CD14-positive monocyte (primary cell): ENCODE measurements around the gene ATP8B3. TPM values are rescaled to one million over a fixed set of nuclear protein-coding genes. Genes with fewer than 3 reads are reported as not detected.

Experiments
- DNase-seq, 3 donors: peaks; one replicate each; pipeline ENCODE4 v3.0.0-alpha.2; 2011 to 2022
- H2AFZ ChIP-seq: 2 replicates; pipeline ENCODE4 v1.6.0; 2012; ENCODE audit warnings: mild to moderate bottlenecking, low read depth, low read length, inconsistent platforms; ENCODE audit not compliant: insufficient read depth, poor library complexity, severe bottlenecking
- H3K27ac ChIP-seq, 2 donors: 1 replicate in 1 of 2; 2 replicates in 1 of 2; pipeline ENCODE4 v1.5.1; 2012 to 2013; ENCODE audit warnings: low read length in 2 of 2, control low read depth in 1 of 2, inconsistent platforms in 1 of 2, low read depth in 1 of 2, mild to moderate bottlenecking in 1 of 2
- H3K27me3 ChIP-seq, 2 donors: one replicate each; pipeline versions ENCODE4 v1.6.0 to v1.6.1; 2011 to 2013; ENCODE audit warnings: low read length in 2 of 2; ENCODE audit not compliant: control insufficient read depth in 2 of 2, insufficient read depth in 2 of 2
- H3K36me3 ChIP-seq, 2 donors: replicated peaks in 1 of 2; 1 replicate in 1 of 2; 2 replicates in 1 of 2; pipeline versions ENCODE4 v1.5.1 to v1.6.1; 2012 to 2013; ENCODE audit warnings: low read length in 2 of 2, control low read depth in 1 of 2, inconsistent platforms in 1 of 2, mild to moderate bottlenecking in 1 of 2; ENCODE audit not compliant: insufficient read depth in 2 of 2, control insufficient read depth in 1 of 2
- H3K4me1 ChIP-seq, 2 donors: 1 replicate in 1 of 2; 2 replicates in 1 of 2; pipeline versions ENCODE4 v1.5.1 to v1.6.1; 2012 to 2013; ENCODE audit warnings: low read length in 2 of 2, control low read depth in 1 of 2, inconsistent platforms in 1 of 2, mild to moderate bottlenecking in 1 of 2, moderate library complexity in 1 of 2; ENCODE audit not compliant: insufficient read depth in 2 of 2, control insufficient read depth in 1 of 2
- H3K4me2 ChIP-seq: replicated peaks from 2 replicates; pipeline ENCODE3; 2012; ENCODE audit warnings: low read length, moderate library complexity, mild to moderate bottlenecking; ENCODE audit not compliant: poor library complexity, severe bottlenecking; ENCODE audit errors: extremely low read depth
- H3K4me3 ChIP-seq, 3 experiments: fragments of 200-600 bp in 1 of 3; sonication (generic) in 1 of 3; replicated peaks in 1 of 3; 1 replicate in 2 of 3; 2 replicates in 1 of 3; pipeline ENCODE4 v1.5.1; 2011 to 2013; ENCODE audit warnings: low read length in 3 of 3, mild to moderate bottlenecking in 3 of 3, control low read depth in 2 of 3, low read depth in 2 of 3, inconsistent platforms in 1 of 3, moderate library complexity in 1 of 3
- H3K79me2 ChIP-seq: 2 replicates; pipeline ENCODE4 v1.6.0; 2012; ENCODE audit warnings: mild to moderate bottlenecking, control low read depth, inconsistent platforms, low read length, moderate library complexity; ENCODE audit not compliant: insufficient read depth
- H3K9ac ChIP-seq: 2 replicates; pipeline ENCODE4 v1.6.0; 2017; ENCODE audit warnings: low read length, mild to moderate bottlenecking; ENCODE audit not compliant: insufficient read depth, poor library complexity, severe bottlenecking
- H3K9me3 ChIP-seq, 2 donors: replicated peaks in 1 of 2; 1 replicate in 1 of 2; 2 replicates in 1 of 2; pipeline versions ENCODE4 v1.5.1 to v1.6.1; 2012 to 2013; ENCODE audit warnings: low read length in 2 of 2, control low read depth in 1 of 2; ENCODE audit not compliant: control insufficient read depth in 1 of 2, insufficient read depth in 1 of 2
- H4K20me1 ChIP-seq: 2 replicates; pipeline ENCODE4 v1.6.0; 2012; ENCODE audit warnings: mild to moderate bottlenecking, low read length, control low read depth, moderate library complexity; ENCODE audit not compliant: insufficient read depth
- H3K27ac Mint-ChIP-seq, 7 donors: one replicate each; pipeline ENCODE4 v1.8.0; 2020; ENCODE audit warnings: mild to moderate bottlenecking in 7 of 7, mixed read lengths in 7 of 7, moderate library complexity in 6 of 7, inconsistent platforms in 2 of 7
- H3K27me3 Mint-ChIP-seq, 3 donors: one replicate each; pipeline ENCODE4 v1.8.0; 2021 to 2022; ENCODE audit warnings: low read depth in 3 of 3, mild to moderate bottlenecking in 3 of 3, mixed read lengths in 3 of 3, moderate library complexity in 3 of 3, inconsistent platforms in 1 of 3
- H3K36me3 Mint-ChIP-seq, 2 donors: one replicate each; pipeline ENCODE4 v1.8.0; 2020; ENCODE audit warnings: mixed read lengths in 2 of 2, inconsistent platforms in 1 of 2, mild to moderate bottlenecking in 1 of 2
- H3K4me1 Mint-ChIP-seq: one replicate; pipeline ENCODE4 v1.8.0; 2020; ENCODE audit warnings: mild to moderate bottlenecking, mixed read lengths
- H3K4me3 Mint-ChIP-seq, 2 donors: one replicate each; pipeline ENCODE4 v1.8.0; 2020; ENCODE audit warnings: mild to moderate bottlenecking in 2 of 2, mixed read lengths in 2 of 2, moderate library complexity in 1 of 2
- H3K9me3 Mint-ChIP-seq, 7 donors: one replicate each; pipeline ENCODE4 v1.8.0; 2020 to 2022; ENCODE audit warnings: mixed read lengths in 7 of 7, mild to moderate bottlenecking in 6 of 7, moderate library complexity in 6 of 7, inconsistent platforms in 2 of 7
- WGBS: methylation state at CpG from one replicate; pipeline ENCODE4 v1.1.5; 2013; ENCODE audit warnings: missing lambda C conversion rate; ENCODE audit not compliant: insufficient coverage; 5-methylcytosine and 5-hydroxymethylcytosine counted together
- intact Hi-C, 2 donors: fragments of 100-400 bp; cut with micrococcal nuclease; formaldehyde crosslinking; loops; one replicate each; pipeline versions ENCODE4 v1.15.0 to v1.15.1; 2023
- polyA plus RNA-seq, 3 donors: library from polyadenylated mRNA; depleted of rRNA in 1 of 3; unstranded in 2 of 3; stranded (reverse) in 1 of 3; fragments of 300-500 nt in 2 of 3; fragments of >200 nt in 1 of 3; fragmentation: Illumina TruSeq in 2 of 3; gene quantifications; 1 replicate in 2 of 3; 2 replicates in 1 of 3; pipeline ENCODE4 v1.2.3, GENCODE V29; 2012 to 2021
- TF ChIP-seq, protein P1 (sequence below): fragments of 200-600 bp; IDR thresholded peaks from one replicate; pipeline ENCODE4 v1.8.0; 2022; ENCODE audit warnings: antibody characterized with exemption, mild to moderate bottlenecking

The ATP8B3 gene
- polyA plus RNA-seq, 3 donors: 1.6 to 8.2 (median 1.8) TPM

DNA sequence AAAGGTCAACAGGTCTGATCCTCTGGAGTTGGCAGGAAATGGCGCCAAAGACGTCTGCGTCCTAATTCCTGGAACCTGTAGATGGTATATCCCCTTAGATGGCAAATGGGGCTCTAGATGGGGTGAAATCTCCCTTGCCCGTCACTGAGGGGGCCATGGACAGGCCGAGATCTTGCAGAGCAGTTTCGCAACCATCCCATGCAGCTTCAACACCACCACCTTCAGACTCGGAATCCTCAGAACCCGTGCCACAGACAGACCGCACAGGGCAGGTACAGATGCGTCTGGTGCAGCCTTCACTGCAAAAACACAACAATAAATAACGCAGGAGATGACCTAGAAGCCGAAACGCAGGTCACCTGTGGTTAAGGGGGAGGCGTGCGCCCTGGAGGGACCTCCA, 18.5 kb upstream of the ATP8B3 start:
- Histone ChIP-seq H3K27ac (no peak overlapping the region), H2AFZ (no peak overlapping the region), H3K9me3 (no peaks in the 10 kb centered on the region), H3K4me2 (no peak overlapping the region), H4K20me1 (peaks cover 97% of the 10 kb centered on the region), H3K27me3 (no peaks in the 10 kb centered on the region), H3K4me3 (no peak overlapping the region), H3K79me2 (peaks cover 59% of the 10 kb centered on the region), H3K36me3 (peaks cover 39 to 72% of the 10 kb centered on the region in 2 donors), H3K9ac (no peak overlapping the region), H3K4me1 (no peaks in the 10 kb centered on the region)
- intact Hi-C loops: no loop called here
- Mint-ChIP-seq H3K4me1 (no peaks in the 10 kb centered on the region), H3K36me3 (peaks cover 13 to 49% of the 10 kb centered on the region in 2 donors), H3K4me3 (no peak overlapping the region), H3K27me3 (peaks cover 0 to 2% (median 0%) of the 10 kb centered on the region in 3 donors), H3K27ac (peak overlapping the region in 1 of 7 donors; percentile 0), H3K9me3 (no peaks in the 10 kb centered on the region)
- DNase-seq: no peak
- TF ChIP-seq, protein P1, sequence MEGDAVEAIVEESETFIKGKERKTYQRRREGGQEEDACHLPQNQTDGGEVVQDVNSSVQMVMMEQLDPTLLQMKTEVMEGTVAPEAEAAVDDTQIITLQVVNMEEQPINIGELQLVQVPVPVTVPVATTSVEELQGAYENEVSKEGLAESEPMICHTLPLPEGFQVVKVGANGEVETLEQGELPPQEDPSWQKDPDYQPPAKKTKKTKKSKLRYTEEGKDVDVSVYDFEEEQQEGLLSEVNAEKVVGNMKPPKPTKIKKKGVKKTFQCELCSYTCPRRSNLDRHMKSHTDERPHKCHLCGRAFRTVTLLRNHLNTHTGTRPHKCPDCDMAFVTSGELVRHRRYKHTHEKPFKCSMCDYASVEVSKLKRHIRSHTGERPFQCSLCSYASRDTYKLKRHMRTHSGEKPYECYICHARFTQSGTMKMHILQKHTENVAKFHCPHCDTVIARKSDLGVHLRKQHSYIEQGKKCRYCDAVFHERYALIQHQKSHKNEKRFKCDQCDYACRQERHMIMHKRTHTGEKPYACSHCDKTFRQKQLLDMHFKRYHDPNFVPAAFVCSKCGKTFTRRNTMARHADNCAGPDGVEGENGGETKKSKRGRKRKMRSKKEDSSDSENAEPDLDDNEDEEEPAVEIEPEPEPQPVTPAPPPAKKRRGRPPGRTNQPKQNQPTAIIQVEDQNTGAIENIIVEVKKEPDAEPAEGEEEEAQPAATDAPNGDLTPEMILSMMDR: no peak
- 81% methylated on average over 6 of the region's 15 CpGs for WGBS

DNA sequence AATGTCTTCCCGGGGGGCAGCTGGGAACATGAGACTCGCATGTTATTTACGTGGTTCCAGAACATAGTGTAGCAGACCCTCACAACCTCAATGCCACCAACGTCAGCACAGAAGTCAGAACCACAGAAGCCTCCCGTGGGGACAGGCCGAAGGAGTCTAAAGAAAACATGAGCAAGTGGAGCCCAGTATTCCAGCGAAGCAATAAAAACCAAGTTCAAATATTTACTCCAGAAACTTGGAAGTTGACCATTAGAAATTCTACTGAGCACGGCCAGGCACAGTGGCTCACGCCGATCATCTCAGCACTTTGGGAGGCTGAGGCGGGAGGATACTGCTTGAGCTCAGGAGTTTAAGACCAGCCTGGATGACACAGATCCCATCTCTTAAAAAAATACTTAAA, 17.9 kb upstream of the ATP8B3 start:
- H3K4me1 ChIP-seq: no peaks in the 10 kb centered on the region
- H3K9ac ChIP-seq: no peak overlapping the region
- no peak overlapping the region for H2AFZ ChIP-seq
- intact Hi-C loops: loop anchor here in 1 of 2 donors (5.0 kb wide), 1 partner anchor 43 kb away; no protein-coding TSS in a partner anchor
- H3K79me2 ChIP-seq: peaks cover 53% of the 10 kb centered on the region
- no peaks in the 10 kb centered on the region for H3K27me3 ChIP-seq
- H3K9me3 Mint-ChIP-seq: no peaks in the 10 kb centered on the region
- TF ChIP-seq, protein P1: no peak
- H3K4me1 Mint-ChIP-seq: no peaks in the 10 kb centered on the region
- 96% methylated on average over 10 of the region's 11 CpGs for WGBS
- H3K27ac Mint-ChIP-seq: peak overlapping the region in 1 of 7 donors; percentile 73
- H3K4me2 ChIP-seq: no peak overlapping the region
- no peak overlapping the region for H3K4me3 Mint-ChIP-seq
- H3K36me3 Mint-ChIP-seq: peaks cover 13 to 53% of the 10 kb centered on the region in 2 donors
- H3K36me3 ChIP-seq: peaks cover 38 to 75% of the 10 kb centered on the region in 2 donors
- H4K20me1 ChIP-seq: peaks cover 97% of the 10 kb centered on the region
- H3K27me3 Mint-ChIP-seq: peaks cover 0 to 2% (median 0%) of the 10 kb centered on the region in 3 donors
- no peaks in the 10 kb centered on the region for H3K9me3 ChIP-seq
- H3K4me3 ChIP-seq: no peak overlapping the region
- H3K27ac ChIP-seq: no peak overlapping the region
- DNase-seq: no peak
